GM12878 (cell line): Measurements from ENCODE around the gene TUT4. TPM values are rescaled to one million over a fixed set of nuclear protein-coding genes. Genes with fewer than 3 reads are reported as not detected.

ENCODE experiments used
- ATAC-seq: fragments of 200-7000 bp; cut with Tn5 transposase; 3 replicates; pipeline ENCODE4 v1.9.1; 2020; ENCODE audit warnings: mild to moderate bottlenecking, moderate library complexity
- BruUV-seq: library from RNA; stranded (reverse); fragments of 400-500 nt; replicated peaks from 2 replicates; lab custom pipeline; 2021; lab: Mats Ljungman, UMichigan
- CTCF ChIA-PET: fragments of 300-600 bp; sonication (Branson Sonifier 250); formaldehyde crosslinking; extraction: SDS; loops from one replicate; lab custom pipeline; 2021; ENCODE audit warnings: inconsistent platforms; lab: Yijun Ruan, JAX
- POLR2A ChIA-PET: fragments of 350-600 bp; formaldehyde crosslinking; extraction: SDS; loops from one replicate; lab custom pipeline; 2021; ENCODE audit warnings: inconsistent platforms; lab: Charles Lee
- RAD21 ChIA-PET: fragments of 300-600 bp; sonication (Branson Sonifier 250); formaldehyde crosslinking; loops from one replicate; lab custom pipeline; 2023; ENCODE audit warnings: antibody characterized with exemption; ENCODE audit not compliant: unreplicated experiment; lab: Charles Lee
- SMC1A ChIA-PET: fragments of 300-600 bp; sonication (Branson Sonifier 250); formaldehyde crosslinking; loops from one replicate; lab custom pipeline; 2023; ENCODE audit not compliant: unreplicated experiment, uncharacterized antibody; lab: Charles Lee
- DNase-seq: peaks from one replicate; pipeline ENCODE4 v3.0.0-alpha.2; 2011; ENCODE audit warnings: low read depth, low spot score
- FAIRE-seq: peaks from 3 replicates; lab custom pipeline; 2011; peaks lifted over from hg19 to GRCh38; lab: Jason Lieb, UNC
- H2AFZ ChIP-seq: 2 replicates; pipeline ENCODE4 v1.6.0; 2011; ENCODE audit warnings: low read depth, low read length, control low read depth; ENCODE audit not compliant: control insufficient read depth
- H3K27ac ChIP-seq: 2 replicates; pipeline ENCODE4 v1.5.1; 2011; ENCODE audit warnings: control low read depth; ENCODE audit not compliant: control insufficient read depth, insufficient read depth
- H3K27me3 ChIP-seq, 2 experiments: replicated peaks in 1 of 2; 2 replicates each; pipeline versions ENCODE4 v1.6.0 to v1.6.1; 2011; ENCODE audit warnings: low read length in 1 of 2; ENCODE audit not compliant: control insufficient read depth in 2 of 2, insufficient read depth in 2 of 2
- H3K36me3 ChIP-seq, 2 experiments: 2 replicates each; pipeline ENCODE4 v1.5.1; 2011; ENCODE audit warnings: low read length in 1 of 2; ENCODE audit not compliant: control insufficient read depth in 2 of 2, insufficient read depth in 2 of 2
- H3K4me1 ChIP-seq: 2 replicates; pipeline ENCODE4 v1.6.1; 2011; ENCODE audit warnings: mild to moderate bottlenecking, low read length, moderate library complexity, mixed read lengths; ENCODE audit not compliant: control insufficient read depth, insufficient read depth
- H3K4me2 ChIP-seq: 2 replicates; pipeline ENCODE4 v1.6.0; 2011; ENCODE audit warnings: control low read depth; ENCODE audit not compliant: control insufficient read depth, insufficient read depth
- H3K4me3 ChIP-seq: fragments of 200-600 bp; sonication (generic); 2 replicates; pipeline ENCODE4 v1.5.1; 2016
- H3K79me2 ChIP-seq: 2 replicates; pipeline ENCODE4 v1.6.0; 2011; ENCODE audit warnings: low read length; ENCODE audit not compliant: control insufficient read depth, insufficient read depth
- H3K9ac ChIP-seq: 2 replicates; pipeline ENCODE4 v1.8.0; 2011; ENCODE audit warnings: low read length, control low read depth, mixed read lengths; ENCODE audit not compliant: control insufficient read depth, insufficient read depth
- H3K9me3 ChIP-seq: replicated peaks from 3 replicates; pipeline ENCODE4 v1.5.1; 2011; ENCODE audit warnings: mild to moderate bottlenecking, low read length; ENCODE audit not compliant: control insufficient read depth, insufficient read depth
- H4K20me1 ChIP-seq: 2 replicates; pipeline ENCODE4 v1.6.0; 2011; ENCODE audit not compliant: control insufficient read depth, insufficient read depth
- GABPA ChIP-seq: IDR thresholded peaks from 2 replicates; pipeline ENCODE4 v1.6.1; 2014; ENCODE audit warnings: antibody characterized with exemption, low read depth, mild to moderate bottlenecking, inconsistent platforms
- HDAC6 ChIP-seq: fragments of 200-600 bp; sonication (generic); IDR thresholded peaks from one replicate; pipeline ENCODE4 v1.8.0; 2017; ENCODE audit warnings: antibody characterized with exemption; ENCODE audit not compliant: unreplicated experiment
- IRF4 ChIP-seq: IDR thresholded peaks from 2 replicates; pipeline ENCODE4 v1.6.1; 2011; ENCODE audit warnings: low read depth, low read length
- TCF12 ChIP-seq: IDR thresholded peaks from 2 replicates; pipeline ENCODE4 v1.6.1; 2011; ENCODE audit warnings: low read depth, mild to moderate bottlenecking, low read length
- whole genome bisulfite sequencing: methylation state at CpG from one replicate; pipeline ENCODE4 v1.1.6; 2016; ENCODE audit warnings: low lambda C conversion rate; ENCODE audit not compliant: insufficient replicate concordance, insufficient coverage; ENCODE audit errors: missing lambda C conversion rate; 5-methylcytosine and 5-hydroxymethylcytosine counted together
- in situ Hi-C: fragments of 300-500 bp; cut with MboI; formaldehyde crosslinking; loops from 9 replicates; pipeline ENCODE4 v1.14.3; 2018; ENCODE audit warnings: mixed read lengths
- intact Hi-C: fragments of 100-400 bp; cut with micrococcal nuclease; formaldehyde crosslinking; loops from one replicate; pipeline ENCODE4 v1.14.2; 2022; ENCODE audit not compliant: unreplicated experiment
- polyA plus RNA-seq, 11 experiments: library from polyadenylated mRNA; depleted of rRNA in 4 of 11; unstranded in 6 of 11; stranded (reverse) in 5 of 11; fragments of >200 nt; fragmentation: Nextera tagmentation in 4 of 11; fragmentation: Illumina TruSeq in 1 of 11; extraction: Ambion mirVana in 4 of 11; extraction: Trizol in 1 of 11; gene quantifications; 1 replicate in 1 of 11; 2 replicates in 10 of 11; pipeline versions ENCODE4 v1.2.1 to v1.2.3, GENCODE V29; 2011 to 2016; ENCODE audit warnings: inconsistent platforms in 2 of 11, missing spikeins in 2 of 11, low read depth in 1 of 11
- total RNA-seq, 4 experiments: library from RNA; depleted of rRNA in 3 of 4; stranded (reverse); fragments of >200 nt in 3 of 4; fragmentation: Illumina TruSeq in 1 of 4; extraction: Trizol in 1 of 4; gene quantifications; 2 replicates each; pipeline versions ENCODE4 v1.2.1 to v1.2.3, GENCODE V29; 2013 to 2021

TUT4 gene
- total and polyA plus RNA-seq, 10 of the 15 experiments (the other 5 are each of a cell fraction or from before 2014, with no cell fraction given), result 9.4 to 40.7 (median 27.6) TPM

DNA sequence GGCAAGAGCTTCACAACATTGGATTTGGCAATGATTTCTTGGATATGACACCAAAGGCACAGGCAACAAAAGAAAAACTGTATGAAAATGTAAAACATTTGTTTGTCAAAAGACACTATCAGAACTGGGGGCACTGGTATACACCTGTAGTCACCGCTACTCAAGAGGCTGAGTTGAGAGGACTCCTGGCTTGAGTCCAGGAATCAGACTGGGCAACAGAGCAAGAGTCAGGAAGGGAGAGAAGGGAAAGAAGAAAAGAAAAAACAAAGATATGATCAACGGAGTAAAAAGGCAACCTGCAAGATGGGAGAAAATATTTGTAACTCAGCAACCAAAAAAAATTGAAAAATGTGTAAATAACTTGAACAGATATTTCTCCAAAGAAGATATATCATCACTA, 6.0 kb upstream of the TUT4 start:
- Histone ChIP-seq H3K36me3 (no peaks in the 10 kb centered on the region), H3K79me2 (no peaks in the 10 kb centered on the region), H3K4me2 (no peak overlapping the region), H3K4me3 (no peak overlapping the region), H3K27ac (no peak overlapping the region), H3K4me1 (peaks cover 4% of the 10 kb centered on the region; the same call in 1 of the 2 replicates), H3K9me3 (no peaks in the 10 kb centered on the region; the same call in 2 of the 3 replicates), H4K20me1 (no peaks in the 10 kb centered on the region), H2AFZ (no peak overlapping the region), H3K9ac (no peak overlapping the region), H3K27me3 (0 out of 4 replicates have a peak, but pooled peaks cover 0 to 6% of the 10 kb centered on the region in 2 experiments)
- RAD21 ChIA-PET, result no interaction called here
- FAIRE-seq (no peak), DNase-seq (no peak), ATAC-seq (no peak)
- CTCF ChIA-PET, result no interaction called here
- in situ Hi-C loops, result no loop called here
- BruUV-seq, result no TSS peak
- intact Hi-C loops, result loop anchor here (10.0 kb wide), 1 partner anchor 126 kb away; no protein-coding TSS in a partner anchor
- no peak for TF ChIP-seq GABPA
- no peak for TF ChIP-seq IRF4
- no peak for TF ChIP-seq TCF12
- POLR2A ChIA-PET, result interaction anchor here (1.0 kb wide), 1 partner anchor 181 kb away, joined by 3 read pairs; no protein-coding TSS in a partner anchor
- 71% methylated on average over 2 of the region's 2 CpGs for WGBS
- SMC1A ChIA-PET, result no interaction called here

DNA sequence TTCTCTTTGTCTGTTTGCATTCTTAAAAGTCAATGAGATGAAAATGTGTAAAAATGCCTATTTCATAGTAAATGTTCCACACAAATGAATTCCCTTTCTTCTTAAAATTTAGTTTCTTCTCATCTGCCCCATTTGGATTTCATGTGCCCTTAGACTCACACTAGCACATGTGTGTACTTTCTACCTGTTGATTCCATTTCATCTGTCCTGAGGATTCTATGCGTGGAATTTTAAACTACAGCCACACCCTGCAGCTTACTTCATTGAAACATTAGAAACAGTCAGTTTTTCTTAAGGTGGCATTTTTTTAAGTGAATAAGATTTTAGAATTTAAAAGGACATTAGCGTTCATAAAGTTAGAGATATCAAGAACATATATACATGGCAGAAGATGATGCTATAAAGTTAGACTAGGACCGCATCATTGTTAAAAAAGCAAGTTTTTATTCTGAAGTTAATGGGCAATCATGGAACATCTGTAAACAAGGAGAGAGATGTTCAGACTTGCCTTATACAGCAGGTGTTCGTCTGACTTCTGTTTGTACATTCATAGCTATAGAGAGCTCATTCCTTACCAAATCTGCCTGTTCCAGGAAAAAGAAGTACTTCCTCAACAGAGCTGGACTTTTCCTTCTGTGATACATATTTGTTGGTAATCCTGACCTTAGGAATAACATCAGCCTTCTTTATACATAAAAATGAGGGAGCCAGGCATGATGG, 3.9 kb upstream of the TUT4 start:
- ChIA-PET CTCF (interaction anchor here (0.7 kb wide), 1 partner anchor 11 kb away, joined by 3 read pairs; no protein-coding TSS in a partner anchor), POLR2A (interaction anchor here (0.6 kb wide), 2 partner anchors 365 to 714 kb away, joined by 3 to 4 read pairs; partner anchors contain the start of gene ECHDC2), RAD21 (interaction anchor here (0.6 kb wide), 1 partner anchor 288 kb away, joined by 5 read pairs; no protein-coding TSS in a partner anchor), SMC1A (interaction anchor here (1.0 to 1.3 kb wide), 3 partner anchors 8 to 109 kb away, joined by 3 to 5 read pairs (median 5); no protein-coding TSS in a partner anchor)
- H3K27ac ChIP-seq, result no peak overlapping the region
- ATAC-seq (no peak), DNase-seq (no peak), FAIRE-seq (no peak)
- H2AFZ ChIP-seq, result no peak overlapping the region
- in situ Hi-C loops, result no loop called here
- H3K9me3 ChIP-seq, result no peaks in the 10 kb centered on the region; the same call in 2 of the 3 replicates
- H3K36me3 ChIP-seq, result no peaks in the 10 kb centered on the region
- no peak for TF ChIP-seq HDAC6
- intact Hi-C loops, result loop anchor here (10.0 kb wide), 1 partner anchor 128 kb away; no protein-coding TSS in a partner anchor
- BruUV-seq, result no TSS peak
- H3K4me2 ChIP-seq, result no peak overlapping the region
- whole genome bisulfite sequencing, result 78% methylated on average over 4 of the region's 4 CpGs
- no peak overlapping the region for H3K9ac ChIP-seq
- peaks cover 4% of the 10 kb centered on the region; the same call in 1 of the 2 replicates for H3K4me1 ChIP-seq
- no peaks in the 10 kb centered on the region for H4K20me1 ChIP-seq
- peaks cover 11% of the 10 kb centered on the region for H3K79me2 ChIP-seq
- H3K4me3 ChIP-seq, result no peak overlapping the region
- H3K27me3 ChIP-seq, result 0 out of 4 replicates have a peak, but pooled peaks cover 0 to 6% of the 10 kb centered on the region in 2 experiments
